Fibroblast of pulmonary artery (primary cell): ENCODE results near the gene LYPD6.

ENCODE experiments used
- DNase-seq: peaks from one replicate; pipeline ENCODE4 v3.0.0-alpha.2; 2010; ENCODE audit warnings: low read depth
- H3K4me3 ChIP-seq: replicated peaks from 2 replicates; pipeline ENCODE4 v1.5.1; 2011; ENCODE audit warnings: low read depth, mild to moderate bottlenecking, control low read depth, low read length, moderate library complexity
- TF ChIP-seq, protein P1 (sequence below): IDR thresholded peaks from 2 replicates; pipeline ENCODE4 v1.5.1; 2011; ENCODE audit warnings: mild to moderate bottlenecking, control low read depth, low read length, inconsistent platforms; ENCODE audit errors: missing control alignments

Gene LYPD6

DNA sequence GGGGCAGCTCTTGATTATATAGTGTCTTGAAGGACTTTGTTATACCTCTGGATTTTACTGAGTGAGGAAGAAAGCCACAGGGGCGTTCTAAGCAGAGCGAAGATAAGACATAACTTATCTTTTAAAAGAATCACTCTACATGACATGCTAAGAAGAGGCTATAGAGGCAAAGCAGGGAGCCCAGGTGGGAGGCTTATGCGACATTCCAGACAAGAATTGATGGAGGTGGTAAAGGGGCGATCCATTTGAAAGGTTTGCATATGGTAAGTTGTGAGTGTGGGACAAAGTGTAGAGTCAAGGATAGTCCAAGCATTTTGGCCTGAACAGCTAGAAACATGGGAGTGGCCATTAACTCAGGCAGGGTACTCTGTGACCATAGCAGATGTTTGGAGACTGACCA lies 49.8 kb downstream of the LYPD6 start:
- H3K4me3 ChIP-seq: no peak overlapping the region
- TF ChIP-seq, protein P1, sequence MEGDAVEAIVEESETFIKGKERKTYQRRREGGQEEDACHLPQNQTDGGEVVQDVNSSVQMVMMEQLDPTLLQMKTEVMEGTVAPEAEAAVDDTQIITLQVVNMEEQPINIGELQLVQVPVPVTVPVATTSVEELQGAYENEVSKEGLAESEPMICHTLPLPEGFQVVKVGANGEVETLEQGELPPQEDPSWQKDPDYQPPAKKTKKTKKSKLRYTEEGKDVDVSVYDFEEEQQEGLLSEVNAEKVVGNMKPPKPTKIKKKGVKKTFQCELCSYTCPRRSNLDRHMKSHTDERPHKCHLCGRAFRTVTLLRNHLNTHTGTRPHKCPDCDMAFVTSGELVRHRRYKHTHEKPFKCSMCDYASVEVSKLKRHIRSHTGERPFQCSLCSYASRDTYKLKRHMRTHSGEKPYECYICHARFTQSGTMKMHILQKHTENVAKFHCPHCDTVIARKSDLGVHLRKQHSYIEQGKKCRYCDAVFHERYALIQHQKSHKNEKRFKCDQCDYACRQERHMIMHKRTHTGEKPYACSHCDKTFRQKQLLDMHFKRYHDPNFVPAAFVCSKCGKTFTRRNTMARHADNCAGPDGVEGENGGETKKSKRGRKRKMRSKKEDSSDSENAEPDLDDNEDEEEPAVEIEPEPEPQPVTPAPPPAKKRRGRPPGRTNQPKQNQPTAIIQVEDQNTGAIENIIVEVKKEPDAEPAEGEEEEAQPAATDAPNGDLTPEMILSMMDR: no peak
- no peak for DNase-seq

DNA sequence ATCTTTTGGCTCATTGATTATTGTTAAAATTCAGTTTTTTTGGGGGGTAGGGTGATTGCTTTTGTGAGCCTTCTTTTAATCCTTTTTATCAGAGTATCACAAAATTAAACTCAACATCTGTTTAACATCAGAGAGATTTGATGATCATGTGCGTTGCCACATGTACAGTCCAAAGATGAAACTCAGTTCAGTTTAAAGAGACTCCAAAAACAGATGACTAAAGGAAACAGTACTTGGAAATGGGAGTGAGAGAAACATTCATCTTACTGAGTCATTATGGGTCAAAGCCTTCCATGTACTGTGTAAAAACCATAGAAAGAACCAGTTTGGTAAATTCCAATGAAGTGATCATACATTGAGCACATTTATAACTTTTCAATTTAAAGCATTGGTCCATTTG lies 53.0 kb downstream of the LYPD6 start:
- TF ChIP-seq, protein P1: no peak
- no peak overlapping the region for H3K4me3 ChIP-seq
- peak; percentile 8 for DNase-seq

DNA sequence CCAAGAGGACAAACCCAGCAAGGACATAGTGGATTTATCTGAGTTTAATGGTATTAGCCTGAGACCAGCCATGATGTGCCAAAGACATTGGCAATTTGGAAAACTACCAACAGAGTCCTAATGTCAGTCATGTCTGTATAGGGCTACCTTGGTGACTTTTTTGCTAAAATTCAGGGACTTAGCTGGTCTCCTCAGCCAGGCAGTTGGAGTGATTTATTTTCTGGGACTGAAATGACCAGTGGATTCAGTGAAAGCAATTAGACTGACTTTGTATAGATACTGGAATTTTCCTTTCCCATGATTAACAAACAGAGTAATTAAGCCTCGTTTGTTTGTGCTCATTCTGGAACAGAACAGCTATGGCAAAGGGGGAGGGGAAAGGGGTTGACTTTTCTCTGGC lies 55.0 kb downstream of the LYPD6 start:
- DNase-seq: no peak
- H3K4me3 ChIP-seq: no peak overlapping the region
- TF ChIP-seq, protein P1: no peak

DNA sequence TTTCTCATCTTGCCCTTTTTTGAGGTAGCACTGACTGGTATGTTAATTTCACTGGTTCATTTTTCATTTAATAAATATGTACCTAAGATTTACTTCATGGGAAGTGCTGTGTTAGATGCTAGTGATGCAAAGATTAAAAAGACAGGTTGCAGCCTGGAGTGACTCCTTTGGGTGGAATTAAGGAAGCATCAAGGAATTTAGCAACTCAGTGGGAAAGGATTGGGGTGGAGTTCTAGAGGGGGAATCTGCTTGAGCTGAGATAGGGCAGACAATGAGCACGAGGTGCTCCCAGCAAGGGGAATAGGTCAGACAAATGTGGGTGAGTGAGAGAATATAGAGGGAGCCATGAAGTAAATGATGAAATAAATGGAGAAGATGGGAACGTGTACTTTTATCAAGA lies 57.0 kb downstream of the LYPD6 start:
- no peak overlapping the region for H3K4me3 ChIP-seq
- DNase-seq: no peak
- TF ChIP-seq, protein P1: no peak

DNA sequence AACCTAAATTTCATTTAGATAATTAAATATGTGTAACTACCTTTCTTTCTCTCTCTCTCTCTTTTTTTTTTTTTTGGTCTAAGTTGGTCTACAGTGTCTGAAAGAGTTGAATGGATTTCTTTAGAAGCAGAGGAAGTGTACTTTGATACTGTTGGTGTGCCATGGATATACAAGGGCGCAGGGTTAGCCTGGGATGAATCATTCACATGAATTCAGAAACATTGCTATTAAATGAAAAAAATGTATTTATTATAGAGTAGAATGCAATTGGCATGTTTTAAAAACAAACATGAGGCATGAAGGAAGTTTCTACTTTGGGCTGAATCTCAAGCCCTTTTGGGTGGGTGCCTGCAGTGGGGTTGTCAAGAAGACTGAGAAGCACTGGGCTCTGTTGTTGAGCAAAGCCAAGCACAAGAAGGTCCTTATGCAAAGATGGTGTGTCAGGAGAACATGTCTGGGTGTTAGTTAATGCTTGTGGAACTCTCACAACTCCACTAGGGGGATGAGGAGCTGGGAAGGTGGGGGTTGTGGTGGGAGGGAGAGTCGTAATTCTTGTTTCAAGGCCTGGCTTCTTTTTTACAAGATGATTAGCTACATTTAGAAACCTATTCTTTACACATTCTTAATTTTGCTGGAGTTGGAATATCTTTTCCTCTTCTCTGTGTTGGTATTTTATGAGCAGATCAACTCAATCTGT lies 57.9 kb downstream of the LYPD6 start:
- TF ChIP-seq, protein P1: no peak
- no peak for DNase-seq
- H3K4me3 ChIP-seq: no peak overlapping the region

DNA sequence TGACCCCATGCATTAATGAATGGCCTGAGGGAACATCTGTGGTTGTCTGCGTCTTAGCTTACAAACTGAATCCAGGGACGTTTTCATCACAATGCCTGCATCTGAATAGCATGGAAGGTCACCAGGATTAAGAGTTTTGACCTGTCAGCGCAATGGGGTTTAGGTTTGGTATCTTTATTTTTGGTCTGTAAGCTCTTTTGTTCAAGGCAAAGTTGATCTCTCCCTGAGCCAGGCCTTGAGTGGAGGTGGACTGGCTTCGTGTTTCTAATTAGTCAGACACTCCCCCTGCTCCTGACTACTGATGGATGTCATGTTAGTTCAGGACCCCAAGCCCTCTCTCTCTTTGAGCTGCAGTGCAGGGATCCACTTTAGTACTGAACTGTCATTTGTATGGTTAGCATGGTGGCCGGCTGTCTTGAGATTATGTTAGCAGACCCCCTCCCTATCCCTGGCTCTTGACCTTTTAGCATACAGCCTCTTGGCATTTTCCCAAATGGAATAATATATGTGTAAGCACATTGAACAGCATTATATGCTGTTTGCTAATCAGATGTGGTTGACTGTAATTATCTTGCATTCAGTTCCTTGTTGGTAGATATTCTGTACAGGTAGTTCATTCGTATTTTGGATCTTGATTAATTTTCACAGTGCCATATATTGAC lies 59.2 kb downstream of the LYPD6 start:
- TF ChIP-seq, protein P1: no peak
- no peak overlapping the region for H3K4me3 ChIP-seq
- DNase-seq: no peak

DNA sequence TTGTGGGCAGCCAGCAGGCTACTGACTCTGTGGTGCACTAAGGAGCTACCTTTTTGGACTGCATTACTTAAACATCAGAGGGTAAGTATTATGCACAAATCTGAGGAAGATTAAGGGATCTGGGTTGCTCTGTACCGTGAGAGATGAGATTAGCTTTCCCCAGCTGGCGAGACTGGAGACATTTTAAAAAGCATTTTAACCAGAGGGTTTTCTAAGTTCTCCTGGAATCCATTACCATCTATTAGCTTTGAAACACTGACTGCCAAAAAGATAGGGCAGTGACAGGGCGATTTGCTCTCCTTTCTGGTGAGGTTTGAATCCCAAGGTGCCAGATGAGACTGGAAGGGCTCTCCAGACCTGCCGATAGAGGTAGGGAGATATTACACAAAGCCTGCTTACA lies 63.2 kb downstream of the LYPD6 start:
- DNase-seq: no peak
- TF ChIP-seq, protein P1: no peak
- H3K4me3 ChIP-seq: no peak overlapping the region
